Measurements from ENCODE around the gene ZNF605. TPM values are rescaled to one million over a fixed set of nuclear protein-coding genes. Genes with fewer than 3 reads are reported as not detected.

ZNF605 gene
- total and polyA plus RNA-seq, 4 donors, result 2.1 to 17.3 (median 7.3) TPM

GRCh38 chr12:132924356-132924755, 31.8 kb downstream of the ZNF605 start:
- no peak overlapping the region for H3K27ac ChIP-seq (ENCODE audit: low read depth in 1 of 2, low read length in 1 of 2)
- H3K27me3 ChIP-seq (ENCODE audit: control insufficient read depth in 3 of 3, insufficient read depth in 3 of 3, low read length in 2 of 3), result no peaks in the 10 kb centered on the region
- H3K9ac ChIP-seq (ENCODE audit: insufficient read depth in 1 of 2, low read length in 2 of 2), result no peak overlapping the region
- H3K4me1 ChIP-seq (ENCODE audit: control insufficient read depth in 5 of 5, insufficient read depth in 5 of 5, low read length in 5 of 5), result no peaks in the 10 kb centered on the region
- TF ChIP-seq CTCF (IDR thresholded peaks at IDR 0.05; ENCODE audit: control extremely low read depth, extremely low read depth), result no peak
- DNase-seq (no peak), ATAC-seq (ENCODE audit: insufficient read depth, low FRiP score) (no peak)
- 96 to 100% methylated on average over 3 of the region's 3 CpGs for WGBS, 2 donors
- H3K4me3 ChIP-seq, result no peak overlapping the region
- H3K36me3 ChIP-seq (ENCODE audit: control insufficient read depth in 4 of 4, insufficient read depth in 4 of 4, low read length in 4 of 4), result peaks cover 0 to 48% (median 29%) of the 10 kb centered on the region in 4 donors
- peaks cover 40 to 71% (median 57%) of the 10 kb centered on the region in 4 donors for H3K9me3 ChIP-seq (ENCODE audit: control insufficient read depth in 4 of 4, insufficient read depth in 3 of 4, low read length in 3 of 4)

GRCh38 chr12:132923356-132923909, 32.7 kb downstream of the ZNF605 start:
- WGBS, 2 donors, result 47 to 60% methylated on average over 1 of the region's 1 CpG
- Histone ChIP-seq H3K4me1 (ENCODE audit: control insufficient read depth in 5 of 5, insufficient read depth in 5 of 5, low read length in 5 of 5) (no peaks in the 10 kb centered on the region), H3K4me3 (no peak overlapping the region), H3K36me3 (ENCODE audit: control insufficient read depth in 4 of 4, insufficient read depth in 4 of 4, low read length in 4 of 4) (peaks cover 0 to 39% (median 22%) of the 10 kb centered on the region in 4 donors), H3K9ac (ENCODE audit: insufficient read depth in 1 of 2, low read length in 2 of 2) (no peak overlapping the region), H3K9me3 (ENCODE audit: control insufficient read depth in 4 of 4, insufficient read depth in 3 of 4, low read length in 3 of 4) (peaks cover 40 to 65% (median 51%) of the 10 kb centered on the region in 4 donors), H3K27me3 (ENCODE audit: control insufficient read depth in 3 of 3, insufficient read depth in 3 of 3, low read length in 2 of 3) (no peaks in the 10 kb centered on the region), H3K27ac (ENCODE audit: low read depth in 1 of 2, low read length in 1 of 2) (no peak overlapping the region)
- ATAC-seq (ENCODE audit: insufficient read depth, low FRiP score), result no peak
- no peak for TF ChIP-seq CTCF (IDR thresholded peaks at IDR 0.05; ENCODE audit: control extremely low read depth, extremely low read depth)
- DNase-seq, result no peak

DNA sequence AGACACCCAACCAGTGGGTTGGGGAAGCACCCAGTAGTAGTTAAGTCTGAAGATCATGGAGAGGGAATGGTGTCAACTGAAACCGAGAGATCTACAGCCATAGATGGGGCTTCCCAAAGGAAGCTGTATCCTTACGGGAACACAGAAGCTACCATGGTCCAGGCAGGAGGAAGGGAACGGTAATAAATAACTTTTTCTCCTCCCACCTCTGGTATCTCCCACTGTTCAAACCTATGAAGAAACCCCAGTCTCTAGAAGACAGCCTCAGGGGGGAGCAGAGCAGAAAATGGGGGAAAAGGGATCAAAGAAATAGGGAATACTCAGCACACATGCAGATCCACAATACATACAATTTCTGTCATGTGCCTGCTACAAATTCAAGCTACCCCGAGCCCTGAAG, 33.4 kb downstream of the ZNF605 start:
- no peaks in the 10 kb centered on the region for H3K27me3 ChIP-seq (ENCODE audit: control insufficient read depth in 3 of 3, insufficient read depth in 3 of 3, low read length in 2 of 3)
- WGBS, 2 donors, result 97 to 98% methylated on average over 4 of the region's 4 CpGs
- H3K9ac ChIP-seq (ENCODE audit: insufficient read depth in 1 of 2, low read length in 2 of 2), result no peak overlapping the region
- TF ChIP-seq CTCF (IDR thresholded peaks at IDR 0.05; ENCODE audit: control extremely low read depth, extremely low read depth), result no peak
- H3K4me1 ChIP-seq (ENCODE audit: control insufficient read depth in 5 of 5, insufficient read depth in 5 of 5, low read length in 5 of 5), result no peaks in the 10 kb centered on the region
- DNase-seq, result no peak
- H3K4me3 ChIP-seq, result no peak overlapping the region
- H3K36me3 ChIP-seq (ENCODE audit: control insufficient read depth in 4 of 4, insufficient read depth in 4 of 4, low read length in 4 of 4), result peaks cover 0 to 32% (median 20%) of the 10 kb centered on the region in 4 donors
- peaks cover 40 to 67% (median 54%) of the 10 kb centered on the region in 4 donors for H3K9me3 ChIP-seq (ENCODE audit: control insufficient read depth in 4 of 4, insufficient read depth in 3 of 4, low read length in 3 of 4)
- no peak overlapping the region for H3K27ac ChIP-seq (ENCODE audit: low read depth in 1 of 2, low read length in 1 of 2)
- no peak for ATAC-seq (ENCODE audit: insufficient read depth, low FRiP score)

DNA sequence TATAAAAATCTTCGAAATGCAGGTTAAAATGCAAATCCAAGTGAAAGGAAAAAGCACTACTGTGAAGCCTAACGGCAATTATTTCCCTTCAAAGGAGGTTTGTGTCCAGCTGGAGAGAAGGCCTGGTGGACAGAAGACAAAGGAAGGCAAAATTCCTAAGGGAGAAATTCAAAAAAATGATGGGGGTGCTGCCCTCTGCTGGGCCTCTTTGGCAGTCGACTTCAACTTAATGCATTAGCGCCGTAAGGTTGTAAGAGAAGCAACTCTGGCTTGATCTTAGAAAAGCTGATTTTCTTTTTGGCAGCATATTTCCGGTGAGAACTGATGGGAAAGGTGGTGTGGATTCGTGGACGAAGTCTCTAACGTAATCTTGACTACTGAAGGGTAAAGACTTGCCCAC, 34.4 kb downstream of the ZNF605 start:
- Histone ChIP-seq H3K9ac (ENCODE audit: insufficient read depth in 1 of 2, low read length in 2 of 2) (no peak overlapping the region), H3K9me3 (ENCODE audit: control insufficient read depth in 4 of 4, insufficient read depth in 3 of 4, low read length in 3 of 4) (peaks cover 37 to 68% (median 50%) of the 10 kb centered on the region in 4 donors), H3K27me3 (ENCODE audit: control insufficient read depth in 3 of 3, insufficient read depth in 3 of 3, low read length in 2 of 3) (no peaks in the 10 kb centered on the region), H3K27ac (ENCODE audit: low read depth in 1 of 2, low read length in 1 of 2) (no peak overlapping the region), H3K36me3 (ENCODE audit: control insufficient read depth in 4 of 4, insufficient read depth in 4 of 4, low read length in 4 of 4) (peaks cover 0 to 31% (median 18%) of the 10 kb centered on the region in 4 donors), H3K4me1 (ENCODE audit: control insufficient read depth in 5 of 5, insufficient read depth in 5 of 5, low read length in 5 of 5) (no peaks in the 10 kb centered on the region), H3K4me3 (no peak overlapping the region)
- no peak for DNase-seq
- TF ChIP-seq CTCF (IDR thresholded peaks at IDR 0.05; ENCODE audit: control extremely low read depth, extremely low read depth), result no peak
- whole genome bisulfite sequencing, 2 donors, result 77 to 82% methylated on average over 9 of the region's 9 CpGs
- ATAC-seq (ENCODE audit: insufficient read depth, low FRiP score), result no peak
